HepG2 (cell line): Measurements from ENCODE around the gene RCHY1. TPM values are rescaled to one million over a fixed set of nuclear protein-coding genes. Genes with fewer than 3 reads are reported as not detected.

Source experiments
- ATF2 ChIP-seq: sonication (generic); formaldehyde crosslinking; IDR thresholded peaks from 2 replicates; pipeline ENCODE4 v1.4.0; 2020; ENCODE audit warnings: missing genetic modification reagents
- CEBPB ChIP-seq: IDR thresholded peaks from 2 replicates; pipeline ENCODE4 v1.6.1; 2011; ENCODE audit warnings: low read depth, low read length, improper control_type of control experiment, borderline replicate concordance
- GABPA ChIP-seq, 2 experiments: IDR thresholded peaks; 2 replicates each; pipeline ENCODE4 v1.6.1; 2011 to 2016; ENCODE audit warnings: low read depth in 2 of 2, low read length in 1 of 2, missing biosample characterization in 1 of 2, missing genetic modification characterization in 1 of 2
- MBNL3 ChIP-seq: fragments of 250-450 bp; sonication (Bioruptor Pico); conservative IDR thresholded peaks from 2 replicates; pipeline ENCODE4 v1.8.0; 2022; ENCODE audit warnings: mild to moderate bottlenecking, inconsistent platforms
- REPIN1 ChIP-seq: sonication (generic); formaldehyde crosslinking; IDR thresholded peaks from 2 replicates; pipeline ENCODE4 v1.8.0; 2022; ENCODE audit warnings: missing genetic modification reagents, low read depth, mild to moderate bottlenecking, borderline replicate concordance
- SPEN ChIP-seq: sonication (generic); formaldehyde crosslinking; IDR thresholded peaks from 2 replicates; pipeline ENCODE4 v1.5.1; 2020; ENCODE audit warnings: low read depth, mild to moderate bottlenecking, missing genetic modification reagents
- ZNF318 ChIP-seq: sonication (generic); formaldehyde crosslinking; IDR thresholded peaks from 2 replicates; pipeline ENCODE4 v1.4.0; 2020; ENCODE audit warnings: mild to moderate bottlenecking, missing genetic modification reagents
- ZNF331 ChIP-seq: sonication (generic); formaldehyde crosslinking; IDR thresholded peaks from 2 replicates; pipeline ENCODE4 v1.4.0; 2020; ENCODE audit warnings: missing genetic modification reagents
- polyA plus RNA-seq, 8 experiments: library from polyadenylated mRNA; depleted of rRNA in 3 of 8; stranded (reverse) in 7 of 8; unstranded in 1 of 8; fragments of >200 nt; fragmentation: Illumina TruSeq in 4 of 8; extraction: Trizol in 4 of 8; gene quantifications; 2 replicates each; pipeline versions ENCODE4 v1.2.1 to v1.2.3, GENCODE V29; 2011 to 2016; ENCODE audit warnings: low read depth in 4 of 8, missing spikeins in 1 of 8, mixed read lengths in 1 of 8; ENCODE audit not compliant: insufficient read depth in 1 of 8
- total RNA-seq, 5 experiments: library from RNA; depleted of rRNA; stranded (reverse); fragments of >200 nt; fragmentation: Illumina TruSeq; extraction: Trizol; gene quantifications; 2 replicates each; pipeline ENCODE4 v1.2.3, GENCODE V29; 2016; ENCODE audit warnings: low read depth in 1 of 5

The RCHY1 gene
- total and polyA plus RNA-seq, 2 of the 13 experiments (the other 11 are each of a cell fraction or from before 2014, with no cell fraction given): 19.9 to 30.5 TPM

GRCh38 chr4:75477201-75477600, 37.0 kb downstream of the RCHY1 start (continued):
- no peak for TF ChIP-seq ZNF318 (CRISPR knock-in tag)
- TF ChIP-seq ATF2: no peak
- no peak for TF ChIP-seq MBNL3 (CRISPR knock-in tag)
- no peak for TF ChIP-seq SPEN
- no peak for TF ChIP-seq CEBPB
- TF ChIP-seq GABPA (IDR thresholded peaks at IDR 0.05; ENCODE audit: low read depth, low read length): no peak
- no peak for TF ChIP-seq GABPA (CRISPR knock-in tag; IDR thresholded peaks at IDR 0.05; ENCODE audit: low read depth)
- TF ChIP-seq REPIN1 (CRISPR knock-in tag): no peak
- TF ChIP-seq ZNF331: no peak
